Smooth muscle cell (in vitro differentiated cells): ENCODE measurements around the gene SUPT6H. TPM values are rescaled to one million over a fixed set of nuclear protein-coding genes. Genes with fewer than 3 reads are reported as not detected.

Experiments used
- DNase-seq: peaks from one replicate; lab custom pipeline; 2025; ENCODE audit not compliant: unreplicated experiment; lab: John Stamatoyannopoulos, UW
- H2AFZ ChIP-seq: fragments of 200-600 bp; sonication (generic); 2 replicates; pipeline ENCODE4 v1.6.0; 2016; ENCODE audit warnings: antibody characterized with exemption, low read depth, mild to moderate bottlenecking
- H3F3A ChIP-seq: fragments of 200-600 bp; sonication (generic); 2 replicates; pipeline ENCODE4 v1.6.0; 2017; ENCODE audit warnings: antibody characterized with exemption, low read depth
- H3K27ac ChIP-seq: fragments of 200-600 bp; sonication (generic); 2 replicates; pipeline ENCODE4 v1.5.1; 2016; ENCODE audit warnings: low read depth, mild to moderate bottlenecking
- H3K27me3 ChIP-seq: fragments of 200-600 bp; sonication (generic); 2 replicates; pipeline ENCODE4 v1.6.1; 2016; ENCODE audit warnings: low read depth, mild to moderate bottlenecking
- H3K36me3 ChIP-seq: fragments of 200-600 bp; sonication (generic); 2 replicates; pipeline ENCODE4 v1.5.1; 2016; ENCODE audit warnings: low read depth
- H3K4me1 ChIP-seq: fragments of 200-600 bp; sonication (generic); 2 replicates; pipeline ENCODE4 v1.5.1; 2016; ENCODE audit warnings: low read depth
- H3K4me2 ChIP-seq: fragments of 200-600 bp; sonication (generic); 2 replicates; pipeline ENCODE4 v1.6.0; 2016; ENCODE audit warnings: mild to moderate bottlenecking
- H3K4me3 ChIP-seq: fragments of 200-600 bp; sonication (generic); 2 replicates; pipeline ENCODE4 v1.5.1; 2016; ENCODE audit warnings: mild to moderate bottlenecking
- H3K79me2 ChIP-seq: fragments of 200-600 bp; sonication (generic); 2 replicates; pipeline ENCODE4 v1.6.0; 2016; ENCODE audit warnings: low read depth, mild to moderate bottlenecking
- H3K9ac ChIP-seq: fragments of 200-600 bp; sonication (generic); 2 replicates; pipeline ENCODE4 v1.6.0; 2016; ENCODE audit warnings: low read depth
- H3K9me3 ChIP-seq: fragments of 200-600 bp; sonication (generic); replicated peaks from 2 replicates; pipeline ENCODE4 v1.5.1; 2016; ENCODE audit warnings: low read depth
- H4K20me1 ChIP-seq: fragments of 200-600 bp; sonication (generic); 2 replicates; pipeline ENCODE4 v1.6.0; 2016; ENCODE audit warnings: low read depth
- CTCF ChIP-seq: fragments of 200-600 bp; sonication (generic); IDR thresholded peaks from 2 replicates; pipeline ENCODE4 v1.5.1; 2017; ENCODE audit warnings: borderline replicate concordance, mild to moderate bottlenecking, antibody characterized with exemption; ENCODE audit not compliant: insufficient read depth, poor library complexity, severe bottlenecking
- WGBS: methylation state at CpG from one replicate; pipeline ENCODE4 v1.1.7; 2016; ENCODE audit warnings: low lambda C conversion rate; 5-methylcytosine and 5-hydroxymethylcytosine counted together
- polyA plus RNA-seq: library from polyadenylated mRNA; unstranded; fragments of >200 nt; fragmentation: Nextera tagmentation; extraction: Ambion mirVana; gene quantifications from 2 replicates; pipeline ENCODE4 v1.2.1, GENCODE V29; 2016
- total RNA-seq: library from RNA; depleted of rRNA; stranded (reverse); fragments of >200 nt; gene quantifications from 2 replicates; pipeline ENCODE4 v1.2.3, GENCODE V29; 2014

Gene SUPT6H
- total and polyA plus RNA-seq, 2 experiments from 2014 or later: 22.4 to 64.0 TPM

GRCh38 chr17:28620010-28620409 is 42.0 kb upstream of the SUPT6H start:
- no peaks in the 10 kb centered on the region for H3K9me3 ChIP-seq
- H3K36me3 ChIP-seq: peaks cover 46% of the 10 kb centered on the region
- H3K4me1 ChIP-seq: no peaks in the 10 kb centered on the region
- no peak overlapping the region for H2AFZ ChIP-seq
- no peak overlapping the region for H3K9ac ChIP-seq
- no peaks in the 10 kb centered on the region for H3F3A ChIP-seq
- whole genome bisulfite sequencing: 96% methylated on average over 2 of the region's 2 CpGs
- H3K27me3 ChIP-seq: no peaks in the 10 kb centered on the region
- H4K20me1 ChIP-seq: no peaks in the 10 kb centered on the region
- no peak for DNase-seq
- no peak overlapping the region for H3K4me3 ChIP-seq
- no peak for TF ChIP-seq CTCF
- no peak overlapping the region for H3K27ac ChIP-seq
- H3K79me2 ChIP-seq: no peaks in the 10 kb centered on the region
- H3K4me2 ChIP-seq: no peak overlapping the region

GRCh38 chr17:28622186-28622585 is 39.8 kb upstream of the SUPT6H start:
- Histone ChIP-seq H2AFZ (no peak overlapping the region), H3K79me2 (no peaks in the 10 kb centered on the region), H4K20me1 (no peaks in the 10 kb centered on the region), H3K36me3 (peaks cover 37% of the 10 kb centered on the region), H3K4me1 (no peaks in the 10 kb centered on the region), H3K4me2 (no peak overlapping the region), H3K4me3 (no peak overlapping the region), H3F3A (no peaks in the 10 kb centered on the region), H3K27me3 (no peaks in the 10 kb centered on the region), H3K27ac (no peak overlapping the region), H3K9ac (no peak overlapping the region), H3K9me3 (no peaks in the 10 kb centered on the region)
- no peak for TF ChIP-seq CTCF
- WGBS: 99% methylated on average over 3 of the region's 3 CpGs
- DNase-seq: no peak

GRCh38 chr17:28623696-28624095 is 38.3 kb upstream of the SUPT6H start:
- no peak overlapping the region for H3K4me3 ChIP-seq
- no peak overlapping the region for H3K9ac ChIP-seq
- H3K27me3 ChIP-seq: no peaks in the 10 kb centered on the region
- H3K79me2 ChIP-seq: no peaks in the 10 kb centered on the region
- TF ChIP-seq CTCF: no peak
- no peak overlapping the region for H3K4me2 ChIP-seq
- no peak overlapping the region for H3K27ac ChIP-seq
- no peaks in the 10 kb centered on the region for H3F3A ChIP-seq
- peaks cover 28% of the 10 kb centered on the region for H3K36me3 ChIP-seq
- H3K4me1 ChIP-seq: no peaks in the 10 kb centered on the region
- H3K9me3 ChIP-seq: no peaks in the 10 kb centered on the region
- no peak overlapping the region for H2AFZ ChIP-seq
- no peak for DNase-seq
- WGBS: 92% methylated on average over 4 of the region's 4 CpGs
- H4K20me1 ChIP-seq: no peaks in the 10 kb centered on the region

- Histone ChIP-seq H4K20me1 (no peaks in the 10 kb centered on the region), H3K36me3 (peaks cover 26% of the 10 kb centered on the region), H3K79me2 (no peaks in the 10 kb centered on the region), H3K9me3 (no peaks in the 10 kb centered on the region), H3K4me3 (no peak overlapping the region), H3K4me1 (no peaks in the 10 kb centered on the region), H3K4me2 (no peak overlapping the region), H3K27me3 (no peaks in the 10 kb centered on the region), H3K27ac (no peak overlapping the region), H3K9ac (no peak overlapping the region), H2AFZ (no peak overlapping the region), H3F3A (no peaks in the 10 kb centered on the region)
- DNase-seq: no peak
- no peak for TF ChIP-seq CTCF
- 98% methylated on average over 2 of the region's 2 CpGs for WGBS
These were observed 37.9 kb upstream of the SUPT6H start for GRCh38 chr17:28624148-28624547.
